ENCODE results near the gene TANK. TPM values are rescaled to one million over a fixed set of nuclear protein-coding genes. Genes with fewer than 3 reads are reported as not detected.

TANK gene
- total and polyA plus RNA-seq, 2 of the 13 experiments (the other 11 are each of a cell fraction or from before 2014, with no cell fraction given) = 66.9 to 96.1 TPM

GRCh38 chr2:161146209-161146775, 13.9 kb upstream of the TANK start:
- intact Hi-C loops (cut with micrococcal nuclease; ENCODE audit: unreplicated experiment) (no loop called here), in situ Hi-C loops (cut with HindIII; ENCODE audit: extremely low pct_ligation_motif_present, low pct_unique_long_range_greater_than_20kb) (no loop called here)
- Histone ChIP-seq H4K20me1 (ENCODE audit: insufficient read depth, low read length) (no peaks in the 10 kb centered on the region), H3K4me3 (replicated peaks in 1 of 3; ENCODE audit: insufficient read depth in 1 of 3, low read depth in 2 of 3, low read length in 3 of 3) (no peak overlapping the region), H3K79me2 (ENCODE audit: insufficient read depth, low read length) (no peaks in the 10 kb centered on the region), H3K36me3 (replicated peaks in 1 of 2; ENCODE audit: control insufficient read depth in 1 of 2, insufficient read depth in 2 of 2, low read length in 2 of 2) (no peaks in the 10 kb centered on the region), H2AFZ (ENCODE audit: low read length) (no peak overlapping the region), H3K9me3 (ENCODE audit: low read length) (peaks cover 26% of the 10 kb centered on the region), H3K9ac (ENCODE audit: insufficient read depth, low read depth, low read length) (no peak overlapping the region), H3K4me1 (ENCODE audit: insufficient read depth, low read length) (no peaks in the 10 kb centered on the region), H3K4me2 (ENCODE audit: low read depth, low read length) (no peak overlapping the region), H3K27me3 (ENCODE audit: control insufficient read depth in 1 of 2, insufficient read depth in 2 of 2, low read length in 2 of 2) (no peaks in the 10 kb centered on the region), H3K27ac (ENCODE audit: extremely low read length, insufficient read depth, low read length) (no peak overlapping the region)
- BruUV-seq (replicated peaks) = no TSS peak
- FAIRE-seq (no peak), DNase-seq (ENCODE audit: low spot score) (no peak), ATAC-seq (no peak)
- ChIA-PET POLR2A (no interaction called here), CTCF (ENCODE audit: low intra/inter-chr PET ratio, low total read pairs) (no interaction called here)
- TF ChIP-seq SSRP1 (CRISPR knock-in tag; IDR thresholded peaks at IDR 0.05) (no peak), ZMYM3 (CRISPR knock-in tag; IDR thresholded peaks at IDR 0.05) (no peak)
- TF ChIP-seq, protein P1, sequence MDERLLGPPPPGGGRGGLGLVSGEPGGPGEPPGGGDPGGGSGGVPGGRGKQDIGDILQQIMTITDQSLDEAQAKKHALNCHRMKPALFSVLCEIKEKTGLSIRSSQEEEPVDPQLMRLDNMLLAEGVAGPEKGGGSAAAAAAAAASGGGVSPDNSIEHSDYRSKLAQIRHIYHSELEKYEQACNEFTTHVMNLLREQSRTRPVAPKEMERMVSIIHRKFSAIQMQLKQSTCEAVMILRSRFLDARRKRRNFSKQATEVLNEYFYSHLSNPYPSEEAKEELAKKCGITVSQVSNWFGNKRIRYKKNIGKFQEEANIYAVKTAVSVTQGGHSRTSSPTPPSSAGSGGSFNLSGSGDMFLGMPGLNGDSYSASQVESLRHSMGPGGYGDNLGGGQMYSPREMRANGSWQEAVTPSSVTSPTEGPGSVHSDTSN (CRISPR knock-in tag; IDR thresholded peaks at IDR 0.05) = no peak
- TF ChIP-seq, protein P2, sequence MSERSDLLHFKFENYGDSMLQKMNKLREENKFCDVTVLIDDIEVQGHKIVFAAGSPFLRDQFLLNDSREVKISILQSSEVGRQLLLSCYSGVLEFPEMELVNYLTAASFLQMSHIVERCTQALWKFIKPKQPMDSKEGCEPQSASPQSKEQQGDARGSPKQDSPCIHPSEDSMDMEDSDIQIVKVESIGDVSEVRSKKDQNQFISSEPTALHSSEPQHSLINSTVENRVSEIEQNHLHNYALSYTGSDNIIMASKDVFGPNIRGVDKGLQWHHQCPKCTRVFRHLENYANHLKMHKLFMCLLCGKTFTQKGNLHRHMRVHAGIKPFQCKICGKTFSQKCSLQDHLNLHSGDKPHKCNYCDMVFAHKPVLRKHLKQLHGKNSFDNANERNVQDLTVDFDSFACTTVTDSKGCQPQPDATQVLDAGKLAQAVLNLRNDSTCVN (CRISPR knock-in tag; IDR thresholded peaks at IDR 0.05; ENCODE audit: borderline replicate concordance) = no peak

- ATAC-seq = no peak
- DNase-seq (ENCODE audit: low spot score) = no peak
- TF ChIP-seq FOXA1 (IDR thresholded peaks at IDR 0.05) (no peak), FOXA1 (CRISPR knock-in tag; IDR thresholded peaks at IDR 0.05) (no peak), ATF4 (CRISPR knock-in tag; IDR thresholded peaks at IDR 0.05) (no peak), JUN (CRISPR knock-in tag; IDR thresholded peaks at IDR 0.05) (no peak), ZFP41 (CRISPR knock-in tag; IDR thresholded peaks at IDR 0.05; ENCODE audit: borderline replicate concordance) (no peak), KLF6 (CRISPR knock-in tag; IDR thresholded peaks at IDR 0.05) (no peak), ZNF816 (CRISPR knock-in tag; IDR thresholded peaks at IDR 0.05; ENCODE audit: borderline replicate concordance) (no peak), NONO (IDR thresholded peaks at IDR 0.05) (no peak), NONO (CRISPR knock-in tag; conservative IDR thresholded peaks at IDR 0.05) (no peak), ZNF337 (CRISPR knock-in tag; IDR thresholded peaks at IDR 0.05; ENCODE audit: borderline replicate concordance, low read depth) (no peak), KDM4B (CRISPR knock-in tag; IDR thresholded peaks at IDR 0.05) (no peak)
Observed at GRCh38 chr2:161146996-161147395, 13.2 kb upstream of the TANK start.

More at GRCh38 chr2:161146996-161147395, 13.2 kb upstream of the TANK start:
- H3K36me3 ChIP-seq (replicated peaks in 1 of 2; ENCODE audit: control insufficient read depth in 1 of 2, insufficient read depth in 2 of 2, low read length in 2 of 2) = no peaks in the 10 kb centered on the region
- H3K4me3 ChIP-seq (replicated peaks in 1 of 3; ENCODE audit: insufficient read depth in 1 of 3, low read depth in 2 of 3, low read length in 3 of 3) = no peak overlapping the region
- H4K20me1 ChIP-seq (ENCODE audit: insufficient read depth, low read length) = no peaks in the 10 kb centered on the region
- ChIA-PET POLR2A (no interaction called here), CTCF (ENCODE audit: low intra/inter-chr PET ratio, low total read pairs) (no interaction called here)
- H3K9ac ChIP-seq (ENCODE audit: insufficient read depth, low read depth, low read length) = no peak overlapping the region
- in situ Hi-C loops (cut with HindIII; ENCODE audit: extremely low pct_ligation_motif_present, low pct_unique_long_range_greater_than_20kb) = no loop called here
- 73% methylated on average over 3 of the region's 3 CpGs for WGBS (ENCODE audit: low lambda C conversion rate)
- no TSS peak for BruUV-seq (replicated peaks)
- H3K27me3 ChIP-seq (ENCODE audit: control insufficient read depth in 1 of 2, insufficient read depth in 2 of 2, low read length in 2 of 2) = no peaks in the 10 kb centered on the region
- H3K79me2 ChIP-seq (ENCODE audit: insufficient read depth, low read length) = no peaks in the 10 kb centered on the region
- no peak for FAIRE-seq
- intact Hi-C loops (cut with micrococcal nuclease; ENCODE audit: unreplicated experiment) = no loop called here
- no peak overlapping the region for H3K27ac ChIP-seq (ENCODE audit: extremely low read length, insufficient read depth, low read length)
- H2AFZ ChIP-seq (ENCODE audit: low read length) = no peak overlapping the region
- H3K4me2 ChIP-seq (ENCODE audit: low read depth, low read length) = no peak overlapping the region
- H3K4me1 ChIP-seq (ENCODE audit: insufficient read depth, low read length) = no peaks in the 10 kb centered on the region
- H3K9me3 ChIP-seq (ENCODE audit: low read length) = peaks cover 32% of the 10 kb centered on the region

All from HepG2 (cell line).